ENCODE data around the gene SPDYE4.

GRCh38 chr17:8701754-8702153 is 56.6 kb downstream of the SPDYE4 start:
- TF ChIP-seq, protein P1, sequence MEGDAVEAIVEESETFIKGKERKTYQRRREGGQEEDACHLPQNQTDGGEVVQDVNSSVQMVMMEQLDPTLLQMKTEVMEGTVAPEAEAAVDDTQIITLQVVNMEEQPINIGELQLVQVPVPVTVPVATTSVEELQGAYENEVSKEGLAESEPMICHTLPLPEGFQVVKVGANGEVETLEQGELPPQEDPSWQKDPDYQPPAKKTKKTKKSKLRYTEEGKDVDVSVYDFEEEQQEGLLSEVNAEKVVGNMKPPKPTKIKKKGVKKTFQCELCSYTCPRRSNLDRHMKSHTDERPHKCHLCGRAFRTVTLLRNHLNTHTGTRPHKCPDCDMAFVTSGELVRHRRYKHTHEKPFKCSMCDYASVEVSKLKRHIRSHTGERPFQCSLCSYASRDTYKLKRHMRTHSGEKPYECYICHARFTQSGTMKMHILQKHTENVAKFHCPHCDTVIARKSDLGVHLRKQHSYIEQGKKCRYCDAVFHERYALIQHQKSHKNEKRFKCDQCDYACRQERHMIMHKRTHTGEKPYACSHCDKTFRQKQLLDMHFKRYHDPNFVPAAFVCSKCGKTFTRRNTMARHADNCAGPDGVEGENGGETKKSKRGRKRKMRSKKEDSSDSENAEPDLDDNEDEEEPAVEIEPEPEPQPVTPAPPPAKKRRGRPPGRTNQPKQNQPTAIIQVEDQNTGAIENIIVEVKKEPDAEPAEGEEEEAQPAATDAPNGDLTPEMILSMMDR (IDR thresholded peaks at IDR 0.05; ENCODE audit: low read depth, low read length): no peak
- no peak for TF ChIP-seq MAX (IDR thresholded peaks at IDR 0.05; ENCODE audit: low read depth, low read length)
- TF ChIP-seq POLR2A (IDR thresholded peaks at IDR 0.05; ENCODE audit: extremely low read depth, insufficient read length): no peak
